Left ventricle myocardium inferior (tissue), 1 donor: Measurements from ENCODE around the gene ESRRB. TPM values are rescaled to one million over a fixed set of nuclear protein-coding genes. Genes with fewer than 3 reads are reported as not detected.

Experiments
- DNase-seq: peaks from one replicate; pipeline ENCODE4 v3.0.0-alpha.2; 2020
- H3K27ac ChIP-seq: fragments of 200-600 bp; replicated peaks from 2 replicates; pipeline ENCODE4 v1.8.0; 2021
- H3K27me3 ChIP-seq: fragments of 200-600 bp; 2 replicates; pipeline ENCODE4 v1.8.0; 2021; ENCODE audit warnings: low read depth
- H3K36me3 ChIP-seq: fragments of 200-600 bp; 2 replicates; pipeline ENCODE4 v1.8.0; 2021
- H3K4me1 ChIP-seq: fragments of 200-600 bp; 2 replicates; pipeline ENCODE4 v1.8.0; 2021
- H3K4me3 ChIP-seq: fragments of 200-600 bp; 2 replicates; pipeline ENCODE4 v1.8.0; 2021; ENCODE audit warnings: mild to moderate bottlenecking, moderate library complexity
- H3K9me3 ChIP-seq: fragments of 200-600 bp; replicated peaks from 2 replicates; pipeline ENCODE4 v1.8.0; 2021
- CTCF ChIP-seq: fragments of 200-600 bp; IDR thresholded peaks from 2 replicates; pipeline ENCODE4 v1.8.0; 2021; ENCODE audit warnings: antibody characterized with exemption, mild to moderate bottlenecking, borderline replicate concordance
- intact Hi-C: fragments of 100-400 bp; cut with micrococcal nuclease; formaldehyde crosslinking; loops from one replicate; pipeline ENCODE4 v1.11.0; 2022
- total RNA-seq: library from RNA; stranded (reverse); fragmentation: NEBNext Ultra II Directional; extraction: Animal tissue kit (Norgen Biotek cat#: 25700); gene quantifications from one replicate; pipeline ENCODE4 v1.2.1, GENCODE V29; 2021
- donor health status: DM: no; HTN: yes; CAD: no; lungs with severe emphysema.

ESRRB gene
- total RNA-seq, 1 donor from 2014 or later: 16.9 TPM

GRCh38 chr14:76488551-76488950, 112.6 kb downstream of the ESRRB start:
- intact Hi-C loops: no loop called here
- TF ChIP-seq CTCF: no peak
- H3K27me3 ChIP-seq: no peaks in the 10 kb centered on the region
- H3K27ac ChIP-seq: no peak overlapping the region
- no peak overlapping the region for H3K4me3 ChIP-seq
- no peak for DNase-seq
- no peaks in the 10 kb centered on the region for H3K9me3 ChIP-seq
- no peaks in the 10 kb centered on the region for H3K4me1 ChIP-seq
- H3K36me3 ChIP-seq: no peaks in the 10 kb centered on the region

GRCh38 chr14:76489667-76490066, 113.7 kb downstream of the ESRRB start:
- Histone ChIP-seq H3K27ac (no peak overlapping the region), H3K36me3 (no peaks in the 10 kb centered on the region), H3K27me3 (no peaks in the 10 kb centered on the region), H3K4me1 (no peaks in the 10 kb centered on the region), H3K9me3 (no peaks in the 10 kb centered on the region), H3K4me3 (no peak overlapping the region)
- intact Hi-C loops: no loop called here
- DNase-seq: no peak
- TF ChIP-seq CTCF: no peak

GRCh38 chr14:76490111-76490510, 114.2 kb downstream of the ESRRB start:
- intact Hi-C loops: no loop called here
- no peak overlapping the region for H3K27ac ChIP-seq
- H3K27me3 ChIP-seq: no peaks in the 10 kb centered on the region
- DNase-seq: no peak
- no peaks in the 10 kb centered on the region for H3K36me3 ChIP-seq
- TF ChIP-seq CTCF: no peak
- H3K4me3 ChIP-seq: no peak overlapping the region
- H3K9me3 ChIP-seq: no peaks in the 10 kb centered on the region
- no peaks in the 10 kb centered on the region for H3K4me1 ChIP-seq

- Histone ChIP-seq H3K27ac (no peak overlapping the region), H3K36me3 (no peaks in the 10 kb centered on the region), H3K4me3 (no peak overlapping the region), H3K27me3 (no peaks in the 10 kb centered on the region), H3K9me3 (no peaks in the 10 kb centered on the region), H3K4me1 (no peaks in the 10 kb centered on the region)
- intact Hi-C loops: no loop called here
- no peak for TF ChIP-seq CTCF
- DNase-seq: no peak
Observed at GRCh38 chr14:76490735-76491134, 114.8 kb downstream of the ESRRB start.

- Histone ChIP-seq H3K4me1 (no peaks in the 10 kb centered on the region), H3K4me3 (no peak overlapping the region), H3K27me3 (no peaks in the 10 kb centered on the region), H3K36me3 (no peaks in the 10 kb centered on the region), H3K9me3 (no peaks in the 10 kb centered on the region), H3K27ac (no peak overlapping the region)
- no peak for TF ChIP-seq CTCF
- no peak for DNase-seq
- intact Hi-C loops: no loop called here
Observed at GRCh38 chr14:76491172-76491930, 115.4 kb downstream of the ESRRB start.
